Neural progenitor cell (in vitro differentiated cells): ENCODE data around the gene IBA57. TPM values are rescaled to one million over a fixed set of nuclear protein-coding genes. Genes with fewer than 3 reads are reported as not detected.

ENCODE experiments used
- DNase-seq: peaks from one replicate; pipeline ENCODE4 v3.0.0-alpha.2; 2016; ENCODE audit warnings: low spot score
- H2AFZ ChIP-seq: fragments of 200-600 bp; sonication (generic); replicated peaks from 2 replicates; pipeline ENCODE4 v1.6.1; 2016; ENCODE audit warnings: antibody characterized with exemption
- H3F3A ChIP-seq: fragments of 200-600 bp; sonication (generic); 2 replicates; pipeline ENCODE4 v1.6.1; 2016; ENCODE audit warnings: antibody characterized with exemption, low read depth
- H3K27ac ChIP-seq: fragments of 200-600 bp; sonication (generic); 2 replicates; pipeline ENCODE4 v1.5.1; 2016; ENCODE audit warnings: mild to moderate bottlenecking
- H3K27me3 ChIP-seq: fragments of 200-600 bp; sonication (generic); 2 replicates; pipeline ENCODE4 v1.6.1; 2016; ENCODE audit warnings: mild to moderate bottlenecking, moderate library complexity
- H3K36me3 ChIP-seq: fragments of 200-600 bp; sonication (generic); 2 replicates; pipeline ENCODE4 v1.5.1; 2016
- H3K4me1 ChIP-seq: fragments of 200-600 bp; sonication (generic); 2 replicates; pipeline ENCODE4 v1.6.1; 2016; ENCODE audit warnings: mixed run types
- H3K4me2 ChIP-seq: fragments of 200-600 bp; sonication (generic); 2 replicates; pipeline ENCODE4 v1.6.1; 2016
- H3K4me3 ChIP-seq: fragments of 200-600 bp; sonication (generic); 2 replicates; pipeline ENCODE4 v1.5.1; 2016
- H3K79me2 ChIP-seq: fragments of 200-600 bp; sonication (generic); 2 replicates; pipeline ENCODE4 v1.6.1; 2016; ENCODE audit warnings: low read depth
- H3K9ac ChIP-seq: fragments of 200-600 bp; sonication (generic); 2 replicates; pipeline ENCODE4 v1.6.1; 2016
- H3K9me3 ChIP-seq: fragments of 200-600 bp; sonication (generic); 2 replicates; pipeline ENCODE4 v1.5.1; 2016; ENCODE audit warnings: low read depth
- H4K20me1 ChIP-seq: fragments of 200-600 bp; sonication (generic); 2 replicates; pipeline ENCODE4 v1.6.1; 2016; ENCODE audit warnings: low read depth
- H3K27ac Mint-ChIP-seq: 3 replicates; pipeline ENCODE4 v1.8.0; 2021; ENCODE audit warnings: mixed read lengths
- H3K27me3 Mint-ChIP-seq: 2 replicates; pipeline ENCODE4 v1.8.0; 2022; ENCODE audit warnings: low read depth, mild to moderate bottlenecking, inconsistent platforms, moderate library complexity, mixed read lengths; ENCODE audit not compliant: insufficient read depth
- H3K36me3 Mint-ChIP-seq: 3 replicates; pipeline ENCODE4 v1.8.0; 2021; ENCODE audit warnings: mixed read lengths
- H3K4me1 Mint-ChIP-seq: 3 replicates; pipeline ENCODE4 v1.8.0; 2021; ENCODE audit warnings: mixed read lengths
- H3K4me3 Mint-ChIP-seq: 3 replicates; pipeline ENCODE4 v1.8.0; 2021; ENCODE audit warnings: mild to moderate bottlenecking, moderate library complexity, mixed read lengths
- H3K9me3 Mint-ChIP-seq: 3 replicates; pipeline ENCODE4 v1.8.0; 2020; ENCODE audit warnings: mixed read lengths
- EZH2 ChIP-seq: fragments of 200-600 bp; sonication (generic); IDR thresholded peaks from 2 replicates; pipeline ENCODE4 v1.6.1; 2017; ENCODE audit warnings: antibody characterized with exemption, mild to moderate bottlenecking, moderate library complexity
- EZH2phosphoT487 ChIP-seq: fragments of 200-600 bp; sonication (generic); IDR thresholded peaks from 2 replicates; pipeline ENCODE4 v1.6.1; 2017; ENCODE audit warnings: antibody characterized with exemption
- total RNA-seq: library from RNA; depleted of rRNA; stranded (reverse); fragments of >200 nt; gene quantifications from 2 replicates; pipeline ENCODE4 v1.2.3, GENCODE V29; 2015; ENCODE audit warnings: low replicate concordance
- TF ChIP-seq, protein P1 (sequence below): fragments of 200-600 bp; sonication (generic); IDR thresholded peaks from 2 replicates; pipeline ENCODE4 v1.5.1; 2017; ENCODE audit warnings: antibody characterized with exemption, mild to moderate bottlenecking

The IBA57 gene
- total RNA-seq, 1 donor from 2014 or later: 2.2 TPM

DNA sequence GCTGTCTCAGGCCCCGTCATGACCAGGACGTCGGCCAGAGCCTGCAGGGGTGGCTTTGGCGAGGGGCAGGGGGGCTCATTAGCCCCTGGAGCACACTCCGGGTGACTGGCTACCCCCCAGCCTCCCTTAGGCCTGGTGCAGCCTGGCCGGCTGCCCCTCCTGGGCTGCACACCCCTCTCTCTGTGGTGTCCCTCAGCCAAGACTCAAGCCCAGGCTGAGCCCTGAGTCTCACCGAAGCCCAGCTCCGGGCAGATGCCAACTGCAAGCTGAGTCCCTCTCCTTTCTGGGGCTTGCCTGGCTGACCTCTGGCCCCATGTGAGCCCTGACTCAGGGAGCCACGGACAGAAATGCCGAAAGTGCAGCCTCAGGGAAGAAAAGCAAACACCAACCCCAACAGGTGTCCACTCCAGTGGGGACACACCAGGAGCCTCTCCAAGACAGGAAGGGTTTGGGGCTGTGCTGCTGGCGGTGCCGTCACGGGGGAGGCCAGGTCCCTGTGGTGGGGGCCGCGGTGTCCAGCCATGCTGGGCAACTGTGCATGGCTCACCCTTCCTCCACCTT lies 5.3 kb upstream of the IBA57 start:
- H3K4me3 Mint-ChIP-seq: no peak overlapping the region
- H3K4me1 Mint-ChIP-seq: peaks cover 13% of the 10 kb centered on the region
- TF ChIP-seq, protein P1, sequence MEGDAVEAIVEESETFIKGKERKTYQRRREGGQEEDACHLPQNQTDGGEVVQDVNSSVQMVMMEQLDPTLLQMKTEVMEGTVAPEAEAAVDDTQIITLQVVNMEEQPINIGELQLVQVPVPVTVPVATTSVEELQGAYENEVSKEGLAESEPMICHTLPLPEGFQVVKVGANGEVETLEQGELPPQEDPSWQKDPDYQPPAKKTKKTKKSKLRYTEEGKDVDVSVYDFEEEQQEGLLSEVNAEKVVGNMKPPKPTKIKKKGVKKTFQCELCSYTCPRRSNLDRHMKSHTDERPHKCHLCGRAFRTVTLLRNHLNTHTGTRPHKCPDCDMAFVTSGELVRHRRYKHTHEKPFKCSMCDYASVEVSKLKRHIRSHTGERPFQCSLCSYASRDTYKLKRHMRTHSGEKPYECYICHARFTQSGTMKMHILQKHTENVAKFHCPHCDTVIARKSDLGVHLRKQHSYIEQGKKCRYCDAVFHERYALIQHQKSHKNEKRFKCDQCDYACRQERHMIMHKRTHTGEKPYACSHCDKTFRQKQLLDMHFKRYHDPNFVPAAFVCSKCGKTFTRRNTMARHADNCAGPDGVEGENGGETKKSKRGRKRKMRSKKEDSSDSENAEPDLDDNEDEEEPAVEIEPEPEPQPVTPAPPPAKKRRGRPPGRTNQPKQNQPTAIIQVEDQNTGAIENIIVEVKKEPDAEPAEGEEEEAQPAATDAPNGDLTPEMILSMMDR: no peak
- TF ChIP-seq EZH2phosphoT487 (no peak), EZH2 (no peak)
- no peak for DNase-seq
- Histone ChIP-seq H3K9ac (no peak overlapping the region), H3K79me2 (no peaks in the 10 kb centered on the region), H3K9me3 (no peaks in the 10 kb centered on the region), H3K36me3 (no peaks in the 10 kb centered on the region), H3K4me2 (no peak overlapping the region), H3F3A (no peaks in the 10 kb centered on the region), H3K27me3 (no peaks in the 10 kb centered on the region), H3K4me3 (no peak overlapping the region), H3K27ac (no peak overlapping the region), H3K4me1 (peaks cover 20% of the 10 kb centered on the region), H2AFZ (no peak overlapping the region), H4K20me1 (no peaks in the 10 kb centered on the region)
- no peaks in the 10 kb centered on the region for H3K36me3 Mint-ChIP-seq
- no peak overlapping the region for H3K27ac Mint-ChIP-seq
- no peaks in the 10 kb centered on the region for H3K9me3 Mint-ChIP-seq
- H3K27me3 Mint-ChIP-seq: peaks cover 9% of the 10 kb centered on the region

DNA sequence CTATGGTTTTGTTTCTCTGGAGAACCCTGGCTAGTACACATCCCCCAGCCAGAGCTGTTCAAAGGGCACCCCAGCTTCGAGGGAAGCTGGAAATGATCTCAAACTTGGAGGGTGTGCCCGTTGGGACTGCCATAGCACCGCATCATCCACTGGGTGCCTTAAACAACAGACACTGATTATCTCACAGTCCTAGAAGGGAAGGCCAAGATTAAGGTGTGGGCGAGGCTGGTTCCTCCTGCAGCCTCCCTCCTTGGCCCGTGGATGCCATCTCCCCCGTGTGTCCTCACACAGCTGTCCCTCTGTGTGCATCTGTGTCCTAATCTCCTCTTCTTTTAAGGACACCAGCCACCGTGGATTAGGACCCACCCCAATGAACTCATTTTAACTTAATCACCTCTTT lies 4.2 kb upstream of the IBA57 start:
- H3K27me3 ChIP-seq: no peaks in the 10 kb centered on the region
- H3K4me1 ChIP-seq: peaks cover 20% of the 10 kb centered on the region
- H3K4me3 Mint-ChIP-seq: no peak overlapping the region
- peak overlapping the region; percentile 50 for H3K4me2 ChIP-seq
- H3K36me3 ChIP-seq: no peaks in the 10 kb centered on the region
- H4K20me1 ChIP-seq: no peaks in the 10 kb centered on the region
- no peaks in the 10 kb centered on the region for H3K9me3 ChIP-seq
- no peak overlapping the region for H2AFZ ChIP-seq
- TF ChIP-seq EZH2 (no peak), EZH2phosphoT487 (no peak)
- TF ChIP-seq, protein P1: no peak
- no peak overlapping the region for H3K9ac ChIP-seq
- H3K4me3 ChIP-seq: no peak overlapping the region
- no peaks in the 10 kb centered on the region for H3F3A ChIP-seq
- DNase-seq: peak; percentile 59
- peak overlapping the region; percentile 67 for H3K27ac Mint-ChIP-seq
- no peaks in the 10 kb centered on the region for H3K9me3 Mint-ChIP-seq
- peaks cover 6% of the 10 kb centered on the region for H3K27me3 Mint-ChIP-seq
- H3K79me2 ChIP-seq: peaks cover 2% of the 10 kb centered on the region
- no peak overlapping the region for H3K27ac ChIP-seq
- H3K4me1 Mint-ChIP-seq: peaks cover 13% of the 10 kb centered on the region
- H3K36me3 Mint-ChIP-seq: no peaks in the 10 kb centered on the region

DNA sequence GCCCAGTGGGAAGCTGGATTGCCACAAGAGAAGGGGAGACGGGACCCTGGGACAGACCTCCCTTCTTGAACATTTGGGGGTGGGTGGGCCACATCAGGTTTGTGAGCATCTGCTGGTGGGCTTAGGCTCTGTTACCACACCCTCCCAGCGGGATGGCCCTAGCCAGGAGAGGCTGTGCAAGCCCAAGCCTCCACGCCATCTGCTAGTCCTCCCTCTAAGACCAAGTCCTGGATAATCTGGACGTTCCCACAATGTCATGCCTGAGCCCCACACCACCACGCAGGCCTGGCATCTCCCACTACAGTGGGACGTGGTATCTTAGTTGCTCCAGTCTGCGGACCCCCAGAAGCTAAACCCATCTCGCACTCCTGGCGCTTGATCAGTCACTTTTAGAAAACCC lies 3.7 kb upstream of the IBA57 start:
- Histone ChIP-seq H4K20me1 (no peaks in the 10 kb centered on the region), H3K27ac (no peak overlapping the region), H3K9me3 (no peaks in the 10 kb centered on the region), H3K36me3 (no peaks in the 10 kb centered on the region), H2AFZ (no peak overlapping the region), H3K79me2 (peaks cover 7% of the 10 kb centered on the region), H3K4me3 (no peak overlapping the region), H3K4me2 (peak overlapping the region; percentile 50), H3K9ac (no peak overlapping the region), H3K4me1 (peaks cover 20% of the 10 kb centered on the region), H3F3A (no peaks in the 10 kb centered on the region), H3K27me3 (no peaks in the 10 kb centered on the region)
- no peak for TF ChIP-seq EZH2
- TF ChIP-seq EZH2phosphoT487: no peak
- TF ChIP-seq, protein P1: no peak
- H3K4me1 Mint-ChIP-seq: peaks cover 17% of the 10 kb centered on the region
- DNase-seq: peak; percentile 35
- H3K9me3 Mint-ChIP-seq: no peaks in the 10 kb centered on the region
- no peaks in the 10 kb centered on the region for H3K36me3 Mint-ChIP-seq
- no peak overlapping the region for H3K4me3 Mint-ChIP-seq
- H3K27me3 Mint-ChIP-seq: peaks cover 6% of the 10 kb centered on the region
- peak overlapping the region; percentile 67 for H3K27ac Mint-ChIP-seq
